H9 (cell line): Measurements from ENCODE around the gene TENM3. TPM values are rescaled to one million over a fixed set of nuclear protein-coding genes. Genes with fewer than 3 reads are reported as not detected.
A peak's percentile ranks its signal among the peaks of the same experiment; 100 is the strongest.

ENCODE experiments used
- DNase-seq: peaks from one replicate; pipeline ENCODE4 v3.0.0-alpha.2; 2017
- H2AFZ ChIP-seq: one replicate; pipeline ENCODE4 v1.6.1; 2013; ENCODE audit warnings: mild to moderate bottlenecking, low read length, control low read depth, moderate library complexity
- H2AK5ac ChIP-seq: 2 replicates; pipeline ENCODE4 v1.6.1; 2013; ENCODE audit warnings: low read length, control low read depth, mixed read lengths; ENCODE audit not compliant: insufficient read length
- H2BK120ac ChIP-seq: one replicate; pipeline ENCODE4 v1.6.1; 2013; ENCODE audit warnings: low read depth, mild to moderate bottlenecking, low read length, control low read depth, inconsistent platforms; ENCODE audit not compliant: poor library complexity, severe bottlenecking
- H2BK12ac ChIP-seq: 2 replicates; pipeline ENCODE4 v1.6.1; 2013; ENCODE audit warnings: low read length, control low read depth, mixed read lengths, low read depth; ENCODE audit not compliant: insufficient read length
- H2BK15ac ChIP-seq: 2 replicates; pipeline ENCODE4 v1.6.1; 2013; ENCODE audit warnings: low read depth, low read length, control low read depth
- H2BK20ac ChIP-seq: one replicate; pipeline ENCODE4 v1.6.1; 2013; ENCODE audit warnings: low read depth, mild to moderate bottlenecking, low read length, control low read depth, inconsistent platforms; ENCODE audit not compliant: poor library complexity, severe bottlenecking
- H2BK5ac ChIP-seq: 2 replicates; pipeline ENCODE4 v1.6.1; 2013; ENCODE audit warnings: low read length, control low read depth, mixed read lengths; ENCODE audit not compliant: insufficient read length
- H3K14ac ChIP-seq: 2 replicates; pipeline ENCODE4 v1.6.1; 2013; ENCODE audit warnings: low read length, control low read depth; ENCODE audit not compliant: insufficient read depth
- H3K18ac ChIP-seq: 2 replicates; pipeline ENCODE4 v1.6.1; 2013; ENCODE audit warnings: low read depth, mild to moderate bottlenecking, mixed read lengths, low read length, control low read depth; ENCODE audit not compliant: insufficient read length
- H3K23ac ChIP-seq: 2 replicates; pipeline ENCODE4 v1.6.1; 2013; ENCODE audit warnings: low read length, control low read depth, mixed read lengths, low read depth; ENCODE audit not compliant: insufficient read length
- H3K23me2 ChIP-seq: 2 replicates; pipeline ENCODE4 v1.6.1; 2013; ENCODE audit warnings: low read depth, mild to moderate bottlenecking, mixed read lengths, low read length, control low read depth; ENCODE audit not compliant: insufficient read length, poor library complexity, severe bottlenecking
- H3K27ac ChIP-seq: 2 replicates; pipeline ENCODE4 v1.5.1; 2013; ENCODE audit warnings: low read length, control low read depth, mixed read lengths, low read depth; ENCODE audit not compliant: insufficient read length
- H3K27me3 ChIP-seq: 2 replicates; pipeline ENCODE4 v1.6.1; 2013; ENCODE audit warnings: low read length, control low read depth, inconsistent platforms; ENCODE audit not compliant: insufficient read depth
- H3K4ac ChIP-seq: 2 replicates; pipeline ENCODE4 v1.6.1; 2013; ENCODE audit warnings: low read depth, mild to moderate bottlenecking, control low read depth, inconsistent platforms, low read length, moderate library complexity
- H3K4me1 ChIP-seq: 2 replicates; pipeline ENCODE4 v1.6.1; 2013; ENCODE audit warnings: low read length, control low read depth, inconsistent platforms; ENCODE audit not compliant: insufficient read depth
- H3K4me2 ChIP-seq: 2 replicates; pipeline ENCODE4 v1.6.1; 2013; ENCODE audit warnings: low read length, control low read depth, mixed read lengths; ENCODE audit not compliant: insufficient read length, insufficient read depth
- H3K56ac ChIP-seq: 2 replicates; pipeline ENCODE4 v1.6.1; 2013; ENCODE audit warnings: low read depth, mild to moderate bottlenecking, mixed read lengths, low read length, control low read depth; ENCODE audit not compliant: insufficient read length
- H3K79me1 ChIP-seq: 2 replicates; pipeline ENCODE4 v1.6.1; 2013; ENCODE audit warnings: low read depth, mild to moderate bottlenecking, moderate library complexity, low read length, control low read depth, inconsistent platforms; ENCODE audit not compliant: insufficient read depth, poor library complexity, severe bottlenecking
- H3K79me2 ChIP-seq: 2 replicates; pipeline ENCODE4 v1.6.1; 2013; ENCODE audit warnings: low read length, control low read depth, inconsistent platforms; ENCODE audit not compliant: insufficient read depth
- H3K9ac ChIP-seq: 2 replicates; pipeline ENCODE4 v1.6.1; 2013; ENCODE audit warnings: low read length, control low read depth, mixed read lengths; ENCODE audit not compliant: insufficient read length; ENCODE audit errors: extremely low read depth
- H3K9me3 ChIP-seq: one replicate; pipeline ENCODE4 v1.6.1; 2013; ENCODE audit warnings: low read depth, low read length, inconsistent platforms; ENCODE audit not compliant: control insufficient read depth
- H3T11ph ChIP-seq: one replicate; pipeline ENCODE4 v1.6.1; 2013; ENCODE audit warnings: mild to moderate bottlenecking, low read length, control low read depth, inconsistent platforms
- H4K20me1 ChIP-seq: one replicate; pipeline ENCODE4 v1.6.1; 2013; ENCODE audit not compliant: control insufficient read depth, insufficient read length, insufficient read depth
- H4K5ac ChIP-seq: 2 replicates; pipeline ENCODE4 v1.6.1; 2013; ENCODE audit warnings: low read depth, mild to moderate bottlenecking, mixed read lengths, low read length, control low read depth; ENCODE audit not compliant: insufficient read length
- H4K8ac ChIP-seq: replicated peaks from 2 replicates; pipeline ENCODE4 v1.6.1; 2013; ENCODE audit warnings: low read length, control low read depth, mixed read lengths, low read depth; ENCODE audit not compliant: insufficient read length
- H4K91ac ChIP-seq: 2 replicates; pipeline ENCODE4 v1.6.1; 2013; ENCODE audit warnings: low read depth, mild to moderate bottlenecking, moderate library complexity, mixed read lengths, low read length, control low read depth; ENCODE audit not compliant: insufficient read length
- H3K27ac Mint-ChIP-seq, 3 experiments: 2 replicates in 2 of 3; 3 replicates in 1 of 3; pipeline ENCODE4 v1.8.0; 2020 to 2021; ENCODE audit warnings: mixed read lengths in 3 of 3, mild to moderate bottlenecking in 1 of 3, moderate library complexity in 1 of 3
- H3K27me3 Mint-ChIP-seq: 2 replicates; pipeline ENCODE4 v1.8.0; 2021; ENCODE audit warnings: low read depth, mild to moderate bottlenecking, moderate library complexity, mixed read lengths
- H3K36me3 Mint-ChIP-seq, 3 experiments: 2 replicates in 2 of 3; 3 replicates in 1 of 3; pipeline ENCODE4 v1.8.0; 2020 to 2021; ENCODE audit warnings: low read depth in 3 of 3, mixed read lengths in 3 of 3; ENCODE audit not compliant: insufficient read depth in 1 of 3
- H3K4me1 Mint-ChIP-seq, 2 experiments: 2 replicates each; pipeline ENCODE4 v1.8.0; 2020; ENCODE audit warnings: mixed read lengths in 2 of 2
- H3K4me3 Mint-ChIP-seq, 2 experiments: 2 replicates in 1 of 2; 3 replicates in 1 of 2; pipeline ENCODE4 v1.8.0; 2020 to 2021; ENCODE audit warnings: mild to moderate bottlenecking in 2 of 2, mixed read lengths in 2 of 2, moderate library complexity in 1 of 2
- H3K9me3 Mint-ChIP-seq, 2 experiments: 2 replicates in 1 of 2; 3 replicates in 1 of 2; pipeline ENCODE4 v1.8.0; 2020; ENCODE audit warnings: mild to moderate bottlenecking in 2 of 2, mixed read lengths in 2 of 2, moderate library complexity in 1 of 2
- WGBS: extraction: QIAGEN DNeasy Blood & Tissue Kit; methylation state at CpG from one replicate; pipeline ENCODE4 v1.1.7; 2013; ENCODE audit warnings: missing lambda C conversion rate, low lambda C conversion rate, mixed read lengths; ENCODE audit not compliant: insufficient read length; ENCODE audit errors: extremely low coverage; 5-methylcytosine and 5-hydroxymethylcytosine counted together
- total RNA-seq: library from RNA; stranded (reverse); gene quantifications from 2 replicates; pipeline ENCODE4 v1.2.1, GENCODE V29; 2021
- TF ChIP-seq, protein P1 (sequence below): fragments of 200-600 bp; sonication (generic); conservative IDR thresholded peaks from 3 replicates; pipeline ENCODE4 v1.8.0; 2021; ENCODE audit warnings: antibody characterized with exemption, mild to moderate bottlenecking

The TENM3 gene
- total RNA-seq, 1 experiment from 2014 or later: 49.6 TPM

DNA sequence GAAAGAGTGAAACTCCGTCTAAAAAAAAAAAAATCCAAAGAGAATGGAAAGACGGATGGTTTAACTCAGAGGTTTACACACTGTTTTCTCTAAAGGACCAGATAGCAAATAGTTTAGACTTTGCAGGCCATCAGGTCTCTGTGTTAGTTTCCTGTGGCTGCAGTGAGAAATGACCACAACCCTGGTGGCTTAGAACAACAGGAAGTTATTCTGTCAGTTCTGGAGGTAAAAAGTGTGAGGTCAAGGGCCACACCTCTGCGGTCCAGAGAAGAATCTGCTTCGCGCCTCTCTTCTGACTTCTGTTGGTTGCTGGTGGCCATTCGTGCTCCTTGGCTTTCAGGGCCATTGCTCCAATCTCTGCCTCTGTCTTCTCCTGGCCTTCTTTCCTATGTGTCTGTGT lies 76.9 kb downstream of the TENM3 start:
- Mint-ChIP-seq H3K36me3 (peaks cover 5 to 6% (median 6%) of the 10 kb centered on the region in 3 experiments), H3K9me3 (peaks cover 5% of the 10 kb centered on the region in 2 experiments; a peak in 4 of 5 replicates), H3K27ac (peak overlapping the region in 2 of 3 experiments; percentile 0 to 11; a peak in 2 of 7 replicates), H3K27me3 (no peaks in the 10 kb centered on the region; the same call in 1 of the 2 replicates), H3K4me3 (no peak overlapping the region), H3K4me1 (peaks cover 15 to 18% of the 10 kb centered on the region in 2 experiments)
- no peaks in the 10 kb centered on the region for H3K23me2 ChIP-seq
- no peak overlapping the region for H3K4ac ChIP-seq
- H2BK12ac ChIP-seq: no peak overlapping the region
- no peak overlapping the region for H4K91ac ChIP-seq
- no peak overlapping the region for H3K14ac ChIP-seq
- no peak overlapping the region for H4K8ac ChIP-seq
- no peak overlapping the region for H2AK5ac ChIP-seq
- H3K4me2 ChIP-seq: no peak overlapping the region
- H3K4me1 ChIP-seq: peaks cover 6% of the 10 kb centered on the region; the same call in 1 of the 2 replicates
- H2BK120ac ChIP-seq: no peak overlapping the region
- no peak overlapping the region for H3T11ph ChIP-seq
- H2AFZ ChIP-seq: no peak overlapping the region
- no peaks in the 10 kb centered on the region for H3K9me3 ChIP-seq
- DNase-seq: no peak
- TF ChIP-seq, protein P1, sequence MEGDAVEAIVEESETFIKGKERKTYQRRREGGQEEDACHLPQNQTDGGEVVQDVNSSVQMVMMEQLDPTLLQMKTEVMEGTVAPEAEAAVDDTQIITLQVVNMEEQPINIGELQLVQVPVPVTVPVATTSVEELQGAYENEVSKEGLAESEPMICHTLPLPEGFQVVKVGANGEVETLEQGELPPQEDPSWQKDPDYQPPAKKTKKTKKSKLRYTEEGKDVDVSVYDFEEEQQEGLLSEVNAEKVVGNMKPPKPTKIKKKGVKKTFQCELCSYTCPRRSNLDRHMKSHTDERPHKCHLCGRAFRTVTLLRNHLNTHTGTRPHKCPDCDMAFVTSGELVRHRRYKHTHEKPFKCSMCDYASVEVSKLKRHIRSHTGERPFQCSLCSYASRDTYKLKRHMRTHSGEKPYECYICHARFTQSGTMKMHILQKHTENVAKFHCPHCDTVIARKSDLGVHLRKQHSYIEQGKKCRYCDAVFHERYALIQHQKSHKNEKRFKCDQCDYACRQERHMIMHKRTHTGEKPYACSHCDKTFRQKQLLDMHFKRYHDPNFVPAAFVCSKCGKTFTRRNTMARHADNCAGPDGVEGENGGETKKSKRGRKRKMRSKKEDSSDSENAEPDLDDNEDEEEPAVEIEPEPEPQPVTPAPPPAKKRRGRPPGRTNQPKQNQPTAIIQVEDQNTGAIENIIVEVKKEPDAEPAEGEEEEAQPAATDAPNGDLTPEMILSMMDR: no peak
- no peak overlapping the region for H3K9ac ChIP-seq
- H3K79me1 ChIP-seq: no peaks in the 10 kb centered on the region
- H2BK5ac ChIP-seq: no peak overlapping the region
- no peak overlapping the region for H3K27ac ChIP-seq
- H4K5ac ChIP-seq: no peak overlapping the region
- no peak overlapping the region for H3K56ac ChIP-seq
- no peak overlapping the region for H2BK20ac ChIP-seq
- no CpG with 5 or more reads among the region's 6 CpGs for WGBS
- no peaks in the 10 kb centered on the region for H3K27me3 ChIP-seq
- no peaks in the 10 kb centered on the region for H4K20me1 ChIP-seq
- no peak overlapping the region for H2BK15ac ChIP-seq
- no peak overlapping the region for H3K23ac ChIP-seq
- no peaks in the 10 kb centered on the region for H3K79me2 ChIP-seq
- H3K18ac ChIP-seq: no peak overlapping the region
